HCT116 (cell line): ENCODE results near the gene RAPGEF1. TPM values are rescaled to one million over a fixed set of nuclear protein-coding genes. Genes with fewer than 3 reads are reported as not detected.

Experiments used
- ATAC-seq: fragments of 200-7000 bp; cut with Tn5 transposase; 2 replicates; pipeline ENCODE4 v1.9.1; 2020; ENCODE audit warnings: mild to moderate bottlenecking, moderate library complexity
- BruUV-seq: library from RNA; stranded (reverse); fragments of 400-500 nt; replicated peaks from 2 replicates; lab custom pipeline; 2021; lab: Mats Ljungman, UMichigan
- CTCF ChIA-PET: fragments of 300-600 bp; sonication (Branson Sonifier 250); formaldehyde crosslinking; loops from one replicate; lab custom pipeline; 2021; ENCODE audit warnings: antibody characterized with exemption; lab: Charles Lee
- POLR2A ChIA-PET: fragments of 300-600, 350-600 bp; sonication (Branson Sonifier 250); formaldehyde crosslinking; loops from one replicate; lab custom pipeline; 2021; ENCODE audit warnings: antibody characterized with exemption; lab: Charles Lee
- RAD21 ChIA-PET, 2 experiments: fragments of 300-600 bp; sonication (Branson Sonifier 250); formaldehyde crosslinking; loops; one replicate each; lab custom pipeline; 2023; ENCODE audit warnings: low total read pairs in 2 of 2; ENCODE audit not compliant: uncharacterized antibody in 2 of 2, unreplicated experiment in 2 of 2, low non-redundant PET in 1 of 2; lab: Charles Lee
- DNase-seq: peaks from one replicate; pipeline ENCODE4 v3.0.0-alpha.2; 2010; ENCODE audit warnings: low read depth, low spot score
- H2AFZ ChIP-seq: fragments of 200-600 bp; shearing (Covaris generic), sonication (generic); 2 replicates; pipeline ENCODE4 v1.6.1; 2017; ENCODE audit warnings: low read depth, mixed run types, mixed read lengths, antibody characterized with exemption, low read length; ENCODE audit not compliant: poor library complexity, severe bottlenecking
- H3K27ac ChIP-seq: 2 replicates; pipeline ENCODE4 v1.5.1; 2012; ENCODE audit warnings: low read depth, low read length
- H3K27me3 ChIP-seq: fragments of 200-600 bp; sonication (generic); 2 replicates; pipeline ENCODE4 v1.6.1; 2016; ENCODE audit warnings: mixed run types, low read length, mixed read lengths; ENCODE audit not compliant: insufficient read depth
- H3K36me3 ChIP-seq, 2 experiments: fragments of 200-500 bp in 1 of 2; fragments of 200-600 bp in 1 of 2; sonication (Bioruptor generic) in 1 of 2; sonication (generic) in 1 of 2; 2 replicates each; pipeline versions ENCODE4 v1.5.1 to v1.6.1; 2014 to 2016; ENCODE audit warnings: low read length in 2 of 2, inconsistent platforms in 1 of 2, mixed read lengths in 1 of 2, mixed run types in 1 of 2; ENCODE audit not compliant: insufficient read depth in 2 of 2, control insufficient read depth in 1 of 2
- H3K4me1 ChIP-seq, 2 experiments: fragments of 200-600 bp in 1 of 2; sonication (generic) in 1 of 2; 2 replicates each; pipeline versions ENCODE4 v1.5.1 to v1.6.1; 2012 to 2017; ENCODE audit warnings: low read length in 2 of 2, inconsistent platforms in 1 of 2, mild to moderate bottlenecking in 1 of 2, mixed read lengths in 1 of 2, mixed run types in 1 of 2, moderate library complexity in 1 of 2; ENCODE audit not compliant: insufficient read depth in 2 of 2, control insufficient read depth in 1 of 2
- H3K4me2 ChIP-seq: fragments of 200-600 bp; sonication (generic); 2 replicates; pipeline ENCODE4 v1.6.1; 2017; ENCODE audit warnings: mixed run types, low read length, mixed read lengths
- H3K4me3 ChIP-seq, 2 experiments: fragments of 200-600 bp in 1 of 2; sonication (generic) in 1 of 2; replicated peaks in 1 of 2; 2 replicates each; pipeline ENCODE4 v1.5.1; 2011 to 2016; ENCODE audit warnings: low read length in 2 of 2, control low read depth in 1 of 2, low read depth in 1 of 2, mild to moderate bottlenecking in 1 of 2, mixed read lengths in 1 of 2, mixed run types in 1 of 2
- H3K79me2 ChIP-seq: fragments of 200-600 bp; sonication (generic); 2 replicates; pipeline ENCODE4 v1.6.1; 2017; ENCODE audit warnings: mild to moderate bottlenecking, mixed run types, low read length, moderate library complexity, mixed read lengths; ENCODE audit not compliant: insufficient read depth
- H3K9ac ChIP-seq: fragments of 200-600 bp; sonication (generic); 2 replicates; pipeline ENCODE4 v1.6.1; 2016; ENCODE audit warnings: low read length, mixed read lengths
- H3K9me2 ChIP-seq: fragments of 200-600 bp; sonication (generic), shearing (Covaris generic); 2 replicates; pipeline ENCODE4 v1.6.1; 2017; ENCODE audit warnings: mixed run types, mild to moderate bottlenecking, moderate library complexity; ENCODE audit not compliant: insufficient read depth
- H3K9me3 ChIP-seq, 2 experiments: fragments of 200-500 bp in 1 of 2; fragments of 200-600 bp in 1 of 2; sonication (Bioruptor generic) in 1 of 2; sonication (generic) in 1 of 2; 2 replicates each; pipeline ENCODE4 v1.6.1; 2014 to 2017; ENCODE audit warnings: low read length in 2 of 2, mixed read lengths in 2 of 2, inconsistent platforms in 1 of 2, low read depth in 1 of 2, mild to moderate bottlenecking in 1 of 2, mixed run types in 1 of 2, moderate library complexity in 1 of 2; ENCODE audit not compliant: control insufficient read depth in 1 of 2, insufficient read depth in 1 of 2
- H4K20me1 ChIP-seq: fragments of 200-600 bp; sonication (generic), shearing (Covaris generic); 2 replicates; pipeline ENCODE4 v1.6.1; 2017; ENCODE audit warnings: mixed run types, mild to moderate bottlenecking, moderate library complexity; ENCODE audit not compliant: insufficient read depth
- ELF1 ChIP-seq: IDR thresholded peaks from 2 replicates; pipeline ENCODE4 v1.6.1; 2012; ENCODE audit warnings: low read depth, borderline replicate concordance
- POLR2A ChIP-seq: IDR thresholded peaks from 2 replicates; pipeline ENCODE4 v1.7.0; 2011; ENCODE audit warnings: borderline replicate concordance; ENCODE audit not compliant: insufficient read depth, insufficient read length; ENCODE audit errors: extremely low read depth
- REST ChIP-seq: IDR thresholded peaks from 2 replicates; pipeline ENCODE4 v1.6.1; 2012; ENCODE audit warnings: low read depth
- TCF7L2 ChIP-seq: IDR thresholded peaks from 2 replicates; pipeline ENCODE4 v1.7.0; 2011; ENCODE audit warnings: borderline replicate concordance, inconsistent platforms; ENCODE audit not compliant: insufficient read depth, insufficient read length; ENCODE audit errors: extremely low read depth
- ZFX ChIP-seq: fragments of 450-650 bp; IDR thresholded peaks from 2 replicates; pipeline ENCODE4 v1.6.1; 2017
- intact Hi-C: fragments of 100-400 bp; cut with micrococcal nuclease; formaldehyde crosslinking; loops from 2 replicates; pipeline ENCODE4 v1.10.0; 2022
- total RNA-seq: library from RNA; stranded (reverse); gene quantifications from one replicate; pipeline ENCODE4 v1.2.1, GENCODE V29; 2021; ENCODE audit not compliant: unreplicated experiment

RAPGEF1 gene
- total RNA-seq, 1 experiment from 2014 or later, result 43.0 TPM

DNA sequence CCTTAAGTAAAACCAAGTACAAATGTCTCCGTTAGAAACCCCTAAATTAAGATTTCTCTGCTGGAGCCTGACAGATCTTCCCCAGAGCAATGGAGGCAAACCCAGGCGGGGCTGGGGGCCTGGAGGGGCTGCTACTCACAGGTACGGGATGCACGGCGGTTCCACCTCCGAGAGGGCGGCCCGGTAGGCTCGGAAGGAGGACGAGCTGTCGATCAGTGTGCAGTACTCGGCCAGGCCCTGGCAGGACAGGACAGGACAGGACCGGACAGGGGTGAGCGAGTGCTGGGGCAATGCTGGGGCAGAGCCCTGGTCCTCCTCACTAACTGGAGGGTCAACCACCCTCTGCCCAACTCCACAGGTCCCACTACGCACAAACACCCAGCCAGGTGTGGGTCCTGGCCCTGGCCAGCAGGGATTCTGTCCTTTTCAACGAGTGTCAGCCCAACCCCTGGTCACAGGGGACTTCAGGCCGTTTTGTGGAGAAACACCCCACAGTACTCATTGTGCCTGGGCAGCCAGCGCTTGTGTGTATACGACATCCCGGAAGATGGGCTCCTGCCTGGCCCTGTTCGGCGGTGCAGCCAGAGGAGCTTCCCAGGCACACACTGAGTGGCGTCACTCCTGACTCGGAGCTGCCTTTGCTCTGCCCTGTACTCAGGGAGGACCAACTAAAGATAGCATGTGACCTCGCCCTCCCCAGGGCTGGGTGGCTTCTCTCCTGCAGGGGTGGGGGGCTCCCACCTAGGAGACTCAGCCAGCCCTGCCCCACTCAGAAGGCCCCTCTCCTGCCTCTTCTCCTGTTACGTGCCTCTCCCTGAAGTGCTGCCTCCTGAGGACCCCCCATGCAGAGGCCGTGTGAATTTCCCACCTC, 157.2 kb downstream of the RAPGEF1 start (continued):
- no peak for TF ChIP-seq REST
- no peak for TF ChIP-seq POLR2A

DNA sequence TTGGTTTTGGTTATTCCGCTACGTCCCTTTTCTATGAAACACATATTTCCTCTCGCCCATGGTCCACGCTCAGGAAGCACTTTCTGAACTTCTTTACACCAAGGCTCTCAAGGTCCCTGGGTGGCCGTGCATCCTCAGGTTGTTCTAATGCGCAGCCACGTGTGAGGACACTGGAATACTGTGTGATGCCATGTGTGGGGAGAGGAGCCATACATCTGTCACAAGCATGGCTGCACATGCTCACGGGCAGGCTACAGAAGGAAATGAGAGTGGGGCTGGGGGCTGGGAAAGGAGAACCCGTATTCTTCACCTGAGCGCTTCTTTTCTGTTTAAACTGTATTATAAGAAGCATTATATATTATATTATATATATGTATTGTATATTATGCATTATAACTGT, 157.8 kb downstream of the RAPGEF1 start:
- intact Hi-C loops, result no loop called here

More for the DNA sequence above, 157.8 kb downstream of the RAPGEF1 start:
- H3K4me2 ChIP-seq, result no peak overlapping the region
- H3K27me3 ChIP-seq, result no peaks in the 10 kb centered on the region
- no peaks in the 10 kb centered on the region for H3K79me2 ChIP-seq
- H3K9ac ChIP-seq, result no peak overlapping the region
- H4K20me1 ChIP-seq, result no peaks in the 10 kb centered on the region
- H3K4me1 ChIP-seq, result no peaks in the 10 kb centered on the region
- ChIA-PET CTCF (no interaction called here), RAD21 (no interaction called here), POLR2A (no interaction called here)
- H2AFZ ChIP-seq, result no peak overlapping the region
- peaks cover 3 to 5% of the 10 kb centered on the region in 2 experiments; a peak in 2 of 4 replicates for H3K36me3 ChIP-seq
- DNase-seq (no peak), ATAC-seq (no peak)
- TF ChIP-seq TCF7L2, result no peak
- TF ChIP-seq ELF1, result no peak
- TF ChIP-seq ZFX, result no peak
- H3K4me3 ChIP-seq, result no peak overlapping the region
- H3K9me2 ChIP-seq, result no peaks in the 10 kb centered on the region
- no peaks in the 10 kb centered on the region for H3K9me3 ChIP-seq
- no TSS peak for BruUV-seq
- no peak overlapping the region for H3K27ac ChIP-seq
